H9 (cell line): ENCODE measurements around the gene SPTSSB. TPM values are rescaled to one million over a fixed set of nuclear protein-coding genes. Genes with fewer than 3 reads are reported as not detected.

Experiments
- DNase-seq: peaks from one replicate; pipeline ENCODE4 v3.0.0-alpha.2; 2017
- H2AFZ ChIP-seq: one replicate; pipeline ENCODE4 v1.6.1; 2013; ENCODE audit warnings: mild to moderate bottlenecking, low read length, control low read depth, moderate library complexity
- H2AK5ac ChIP-seq: 2 replicates; pipeline ENCODE4 v1.6.1; 2013; ENCODE audit warnings: low read length, control low read depth, mixed read lengths; ENCODE audit not compliant: insufficient read length
- H2BK120ac ChIP-seq: one replicate; pipeline ENCODE4 v1.6.1; 2013; ENCODE audit warnings: low read depth, mild to moderate bottlenecking, low read length, control low read depth, inconsistent platforms; ENCODE audit not compliant: poor library complexity, severe bottlenecking
- H2BK12ac ChIP-seq: 2 replicates; pipeline ENCODE4 v1.6.1; 2013; ENCODE audit warnings: low read length, control low read depth, mixed read lengths, low read depth; ENCODE audit not compliant: insufficient read length
- H2BK15ac ChIP-seq: 2 replicates; pipeline ENCODE4 v1.6.1; 2013; ENCODE audit warnings: low read depth, low read length, control low read depth
- H2BK20ac ChIP-seq: one replicate; pipeline ENCODE4 v1.6.1; 2013; ENCODE audit warnings: low read depth, mild to moderate bottlenecking, low read length, control low read depth, inconsistent platforms; ENCODE audit not compliant: poor library complexity, severe bottlenecking
- H2BK5ac ChIP-seq: 2 replicates; pipeline ENCODE4 v1.6.1; 2013; ENCODE audit warnings: low read length, control low read depth, mixed read lengths; ENCODE audit not compliant: insufficient read length
- H3K14ac ChIP-seq: 2 replicates; pipeline ENCODE4 v1.6.1; 2013; ENCODE audit warnings: low read length, control low read depth; ENCODE audit not compliant: insufficient read depth
- H3K18ac ChIP-seq: 2 replicates; pipeline ENCODE4 v1.6.1; 2013; ENCODE audit warnings: low read depth, mild to moderate bottlenecking, mixed read lengths, low read length, control low read depth; ENCODE audit not compliant: insufficient read length
- H3K23ac ChIP-seq: 2 replicates; pipeline ENCODE4 v1.6.1; 2013; ENCODE audit warnings: low read length, control low read depth, mixed read lengths, low read depth; ENCODE audit not compliant: insufficient read length
- H3K23me2 ChIP-seq: 2 replicates; pipeline ENCODE4 v1.6.1; 2013; ENCODE audit warnings: low read depth, mild to moderate bottlenecking, mixed read lengths, low read length, control low read depth; ENCODE audit not compliant: insufficient read length, poor library complexity, severe bottlenecking
- H3K27ac ChIP-seq: 2 replicates; pipeline ENCODE4 v1.5.1; 2013; ENCODE audit warnings: low read length, control low read depth, mixed read lengths, low read depth; ENCODE audit not compliant: insufficient read length
- H3K27me3 ChIP-seq: 2 replicates; pipeline ENCODE4 v1.6.1; 2013; ENCODE audit warnings: low read length, control low read depth, inconsistent platforms; ENCODE audit not compliant: insufficient read depth
- H3K4ac ChIP-seq: 2 replicates; pipeline ENCODE4 v1.6.1; 2013; ENCODE audit warnings: low read depth, mild to moderate bottlenecking, control low read depth, inconsistent platforms, low read length, moderate library complexity
- H3K4me1 ChIP-seq: 2 replicates; pipeline ENCODE4 v1.6.1; 2013; ENCODE audit warnings: low read length, control low read depth, inconsistent platforms; ENCODE audit not compliant: insufficient read depth
- H3K4me2 ChIP-seq: 2 replicates; pipeline ENCODE4 v1.6.1; 2013; ENCODE audit warnings: low read length, control low read depth, mixed read lengths; ENCODE audit not compliant: insufficient read length, insufficient read depth
- H3K56ac ChIP-seq: 2 replicates; pipeline ENCODE4 v1.6.1; 2013; ENCODE audit warnings: low read depth, mild to moderate bottlenecking, mixed read lengths, low read length, control low read depth; ENCODE audit not compliant: insufficient read length
- H3K79me1 ChIP-seq: 2 replicates; pipeline ENCODE4 v1.6.1; 2013; ENCODE audit warnings: low read depth, mild to moderate bottlenecking, moderate library complexity, low read length, control low read depth, inconsistent platforms; ENCODE audit not compliant: insufficient read depth, poor library complexity, severe bottlenecking
- H3K79me2 ChIP-seq: 2 replicates; pipeline ENCODE4 v1.6.1; 2013; ENCODE audit warnings: low read length, control low read depth, inconsistent platforms; ENCODE audit not compliant: insufficient read depth
- H3K9ac ChIP-seq: 2 replicates; pipeline ENCODE4 v1.6.1; 2013; ENCODE audit warnings: low read length, control low read depth, mixed read lengths; ENCODE audit not compliant: insufficient read length; ENCODE audit errors: extremely low read depth
- H3K9me3 ChIP-seq: one replicate; pipeline ENCODE4 v1.6.1; 2013; ENCODE audit warnings: low read depth, low read length, inconsistent platforms; ENCODE audit not compliant: control insufficient read depth
- H3T11ph ChIP-seq: one replicate; pipeline ENCODE4 v1.6.1; 2013; ENCODE audit warnings: mild to moderate bottlenecking, low read length, control low read depth, inconsistent platforms
- H4K20me1 ChIP-seq: one replicate; pipeline ENCODE4 v1.6.1; 2013; ENCODE audit not compliant: control insufficient read depth, insufficient read length, insufficient read depth
- H4K5ac ChIP-seq: 2 replicates; pipeline ENCODE4 v1.6.1; 2013; ENCODE audit warnings: low read depth, mild to moderate bottlenecking, mixed read lengths, low read length, control low read depth; ENCODE audit not compliant: insufficient read length
- H4K8ac ChIP-seq: replicated peaks from 2 replicates; pipeline ENCODE4 v1.6.1; 2013; ENCODE audit warnings: low read length, control low read depth, mixed read lengths, low read depth; ENCODE audit not compliant: insufficient read length
- H4K91ac ChIP-seq: 2 replicates; pipeline ENCODE4 v1.6.1; 2013; ENCODE audit warnings: low read depth, mild to moderate bottlenecking, moderate library complexity, mixed read lengths, low read length, control low read depth; ENCODE audit not compliant: insufficient read length
- H3K27ac Mint-ChIP-seq, 3 experiments: 2 replicates in 2 of 3; 3 replicates in 1 of 3; pipeline ENCODE4 v1.8.0; 2020 to 2021; ENCODE audit warnings: mixed read lengths in 3 of 3, mild to moderate bottlenecking in 1 of 3, moderate library complexity in 1 of 3
- H3K27me3 Mint-ChIP-seq: 2 replicates; pipeline ENCODE4 v1.8.0; 2021; ENCODE audit warnings: low read depth, mild to moderate bottlenecking, moderate library complexity, mixed read lengths
- H3K36me3 Mint-ChIP-seq, 3 experiments: 2 replicates in 2 of 3; 3 replicates in 1 of 3; pipeline ENCODE4 v1.8.0; 2020 to 2021; ENCODE audit warnings: low read depth in 3 of 3, mixed read lengths in 3 of 3; ENCODE audit not compliant: insufficient read depth in 1 of 3
- H3K4me1 Mint-ChIP-seq, 2 experiments: 2 replicates each; pipeline ENCODE4 v1.8.0; 2020; ENCODE audit warnings: mixed read lengths in 2 of 2
- H3K4me3 Mint-ChIP-seq, 2 experiments: 2 replicates in 1 of 2; 3 replicates in 1 of 2; pipeline ENCODE4 v1.8.0; 2020 to 2021; ENCODE audit warnings: mild to moderate bottlenecking in 2 of 2, mixed read lengths in 2 of 2, moderate library complexity in 1 of 2
- H3K9me3 Mint-ChIP-seq, 2 experiments: 2 replicates in 1 of 2; 3 replicates in 1 of 2; pipeline ENCODE4 v1.8.0; 2020; ENCODE audit warnings: mild to moderate bottlenecking in 2 of 2, mixed read lengths in 2 of 2, moderate library complexity in 1 of 2
- CTCF ChIP-seq: fragments of 200-600 bp; sonication (generic); conservative IDR thresholded peaks from 3 replicates; pipeline ENCODE4 v1.8.0; 2021; ENCODE audit warnings: antibody characterized with exemption, mild to moderate bottlenecking
- WGBS: extraction: QIAGEN DNeasy Blood & Tissue Kit; methylation state at CpG from one replicate; pipeline ENCODE4 v1.1.7; 2013; ENCODE audit warnings: missing lambda C conversion rate, low lambda C conversion rate, mixed read lengths; ENCODE audit not compliant: insufficient read length; ENCODE audit errors: extremely low coverage; 5-methylcytosine and 5-hydroxymethylcytosine counted together
- total RNA-seq: library from RNA; stranded (reverse); gene quantifications from 2 replicates; pipeline ENCODE4 v1.2.1, GENCODE V29; 2021

Gene SPTSSB
- total RNA-seq, 1 experiment from 2014 or later = 3.5 TPM

GRCh38 chr3:161343986-161344385 is 27.3 kb downstream of the SPTSSB start:
- Histone ChIP-seq H2BK15ac (no peak overlapping the region), H3K9ac (no peak overlapping the region), H2AK5ac (no peak overlapping the region), H3K4me1 (no peaks in the 10 kb centered on the region), H3K14ac (no peak overlapping the region), H4K91ac (no peak overlapping the region), H3K79me2 (no peaks in the 10 kb centered on the region), H4K20me1 (no peaks in the 10 kb centered on the region), H3K27me3 (no peaks in the 10 kb centered on the region), H2BK120ac (no peak overlapping the region), H3K4ac (no peak overlapping the region), H4K5ac (no peak overlapping the region), H3K9me3 (no peaks in the 10 kb centered on the region), H2BK5ac (no peak overlapping the region), H4K8ac (no peak overlapping the region), H3K56ac (no peak overlapping the region), H2BK20ac (no peak overlapping the region), H3K27ac (no peak overlapping the region), H3K23ac (no peak overlapping the region), H3K4me2 (no peak overlapping the region), H3T11ph (no peak overlapping the region), H3K18ac (no peak overlapping the region), H2AFZ (no peak overlapping the region), H2BK12ac (no peak overlapping the region), H3K79me1 (no peaks in the 10 kb centered on the region), H3K23me2 (no peaks in the 10 kb centered on the region)
- TF ChIP-seq CTCF = no peak
- Mint-ChIP-seq H3K27me3 (no peaks in the 10 kb centered on the region), H3K36me3 (no peaks in the 10 kb centered on the region), H3K4me3 (no peak overlapping the region), H3K9me3 (no peaks in the 10 kb centered on the region), H3K4me1 (no peaks in the 10 kb centered on the region), H3K27ac (no peak overlapping the region)
- no peak for DNase-seq
- no CpG with 5 or more reads among the region's 1 CpG for WGBS
